GM23338 (cell line): ENCODE results near the gene DCDC1. TPM values are rescaled to one million over a fixed set of nuclear protein-coding genes. Genes with fewer than 3 reads are reported as not detected.
"Not testable (repeated sequence)": the region's sequence is repeated elsewhere in the genome, so short reads cannot be mapped to it uniquely, and the experiment has no call there.

Experiments used
- ATAC-seq: fragments of 200-7000 bp; cut with Tn5 transposase; 3 replicates; pipeline ENCODE4 v1.9.1; 2020
- DNase-seq: peaks from one replicate; pipeline ENCODE4 v3.0.0-alpha.2; 2015; ENCODE audit warnings: low spot score
- H2AFZ ChIP-seq: fragments of 200-600 bp; sonication (generic); 2 replicates; pipeline ENCODE4 v1.8.0; 2016; ENCODE audit warnings: antibody characterized with exemption, mild to moderate bottlenecking, moderate library complexity
- H3F3A ChIP-seq: fragments of 200-600 bp; sonication (generic); replicated peaks from 2 replicates; pipeline ENCODE4 v1.8.0; 2017; ENCODE audit warnings: antibody characterized with exemption, mixed run types, low read depth
- H3K27ac ChIP-seq: fragments of 200-600 bp; sonication (generic); 2 replicates; pipeline ENCODE4 v1.6.1; 2016; ENCODE audit warnings: low read depth
- H3K27me3 ChIP-seq: fragments of 200-600 bp; sonication (generic); 2 replicates; pipeline ENCODE4 v1.8.0; 2016; ENCODE audit warnings: mild to moderate bottlenecking, mixed run types, moderate library complexity; ENCODE audit not compliant: insufficient read depth
- H3K36me3 ChIP-seq: fragments of 200-600 bp; sonication (generic); 2 replicates; pipeline ENCODE4 v1.8.0; 2016; ENCODE audit warnings: mild to moderate bottlenecking; ENCODE audit not compliant: insufficient read depth
- H3K4me1 ChIP-seq: fragments of 200-600 bp; sonication (generic); 2 replicates; pipeline ENCODE4 v1.8.0; 2016; ENCODE audit warnings: mild to moderate bottlenecking, moderate library complexity; ENCODE audit not compliant: insufficient read depth
- H3K4me2 ChIP-seq: fragments of 200-600 bp; sonication (generic); 2 replicates; pipeline ENCODE4 v1.7.1; 2017; ENCODE audit warnings: mixed run types
- H3K4me3 ChIP-seq: fragments of 200-600 bp; sonication (generic); 2 replicates; pipeline ENCODE4 v1.6.1; 2016; ENCODE audit warnings: mixed run types
- H3K79me2 ChIP-seq: fragments of 200-600 bp; sonication (generic); replicated peaks from 2 replicates; pipeline ENCODE4 v1.8.0; 2017; ENCODE audit warnings: mild to moderate bottlenecking; ENCODE audit not compliant: insufficient read depth
- H3K9me2 ChIP-seq: fragments of 200-600 bp; sonication (generic); 2 replicates; pipeline ENCODE4 v1.8.0; 2017; ENCODE audit not compliant: insufficient read depth
- H4K20me1 ChIP-seq: fragments of 200-600 bp; sonication (generic); replicated peaks from 2 replicates; pipeline ENCODE4 v1.8.0; 2017; ENCODE audit warnings: mild to moderate bottlenecking; ENCODE audit not compliant: insufficient read depth
- H3K27ac Mint-ChIP-seq: 2 replicates; pipeline ENCODE4 v1.8.0; 2020; ENCODE audit warnings: inconsistent platforms, mild to moderate bottlenecking, moderate library complexity, mixed read lengths
- H3K27me3 Mint-ChIP-seq: 3 replicates; pipeline ENCODE4 v1.8.0; 2022; ENCODE audit warnings: low read depth, mild to moderate bottlenecking, moderate library complexity, mixed read lengths, inconsistent platforms; ENCODE audit not compliant: insufficient read depth, poor library complexity
- H3K36me3 Mint-ChIP-seq: 3 replicates; pipeline ENCODE4 v1.8.0; 2021; ENCODE audit warnings: low read depth, mild to moderate bottlenecking, inconsistent platforms, moderate library complexity, mixed read lengths
- H3K4me1 Mint-ChIP-seq: 3 replicates; pipeline ENCODE4 v1.8.0; 2020; ENCODE audit warnings: mild to moderate bottlenecking, inconsistent platforms, mixed read lengths
- H3K4me3 Mint-ChIP-seq: 3 replicates; pipeline ENCODE4 v1.8.0; 2021; ENCODE audit warnings: moderate library complexity, mild to moderate bottlenecking, inconsistent platforms, mixed read lengths
- H3K9me3 Mint-ChIP-seq: 3 replicates; pipeline ENCODE4 v1.8.0; 2020; ENCODE audit warnings: moderate library complexity, mild to moderate bottlenecking, inconsistent platforms, mixed read lengths
- CREB1 ChIP-seq: fragments of 250-450 bp; sonication (Bioruptor Pico); IDR thresholded peaks from 2 replicates; pipeline ENCODE4 v1.5.0; 2020; ENCODE audit warnings: low read depth, mild to moderate bottlenecking, moderate library complexity
- ETS1 ChIP-seq: IDR thresholded peaks from 2 replicates; pipeline ENCODE4 v1.6.1; 2016; ENCODE audit warnings: antibody characterized with exemption
- EZH2 ChIP-seq: fragments of 200-600 bp; sonication (generic); IDR thresholded peaks from one replicate; pipeline ENCODE4 v1.8.0; 2017; ENCODE audit warnings: antibody characterized with exemption, mild to moderate bottlenecking, low read depth; ENCODE audit not compliant: unreplicated experiment
- ZNF114 ChIP-seq: fragments of 250-450 bp; sonication (Bioruptor Pico); IDR thresholded peaks from 2 replicates; pipeline ENCODE4 v1.5.0; 2020; ENCODE audit warnings: mild to moderate bottlenecking, moderate library complexity
- polyA plus RNA-seq: library from polyadenylated mRNA; unstranded; fragments of >200 nt; fragmentation: Nextera tagmentation; extraction: Ambion mirVana; gene quantifications from 2 replicates; pipeline ENCODE4 v1.2.1, GENCODE V29; 2016
- total RNA-seq: library from RNA; depleted of rRNA; stranded (reverse); fragments of >200 nt; shearing (Covaris generic); gene quantifications from 2 replicates; pipeline ENCODE4 v1.2.3, GENCODE V29; 2014
- TF ChIP-seq, protein P1 (sequence below): IDR thresholded peaks from one replicate; pipeline ENCODE4 v1.6.1; 2018; ENCODE audit warnings: antibody characterized with exemption; ENCODE audit not compliant: unreplicated experiment
- TF ChIP-seq, protein P2 (sequence below): fragments of 250-450 bp; sonication (Bioruptor Pico); IDR thresholded peaks from 2 replicates; pipeline ENCODE4 v1.5.0; 2020; ENCODE audit warnings: mild to moderate bottlenecking, moderate library complexity

The DCDC1 gene
- total and polyA plus RNA-seq, 2 experiments from 2014 or later, result 0.56 to 0.58 TPM

DNA sequence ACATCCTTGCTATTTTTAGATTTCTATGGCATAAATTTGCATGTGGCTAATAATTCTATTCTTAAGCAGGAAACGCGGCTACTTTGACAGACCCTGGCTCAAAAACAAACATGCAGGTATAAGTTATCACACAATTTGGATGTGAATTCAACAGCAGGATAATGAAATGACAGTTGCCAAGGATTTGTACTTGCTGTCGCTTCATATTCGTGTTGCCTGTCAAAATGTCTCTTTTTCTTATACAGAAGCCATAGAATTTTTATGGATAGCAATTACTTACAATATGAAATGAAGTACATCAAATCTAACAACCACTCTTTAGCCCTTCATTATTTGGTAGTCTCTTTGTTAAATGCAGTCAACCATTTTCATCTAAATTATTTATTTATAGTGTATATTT, 46.4 kb downstream of the DCDC1 start (continued):
- TF ChIP-seq ETS1, result no peak
- TF ChIP-seq ZNF114 (CRISPR knock-in tag), result no peak

- H2AFZ ChIP-seq, result 0 out of 2 replicates have a peak overlapping the region, but pooled peaks have one; percentile 10
- not testable (repeated sequence) for H3K27ac ChIP-seq, H3K27me3 Mint-ChIP-seq, H3K4me1 ChIP-seq, H3K79me2 ChIP-seq, H3K4me2 ChIP-seq, H3K9me2 ChIP-seq, H3K36me3 Mint-ChIP-seq, H3K9me3 Mint-ChIP-seq, H3K36me3 ChIP-seq, H4K20me1 ChIP-seq, H3K4me3 Mint-ChIP-seq, H3K4me1 Mint-ChIP-seq, H3K27me3 ChIP-seq, DNase-seq, H3F3A ChIP-seq, H3K4me3 ChIP-seq, H3K27ac Mint-ChIP-seq, ATAC-seq
Observed at GRCh38 chr11:31321494-31321893, 48.0 kb downstream of the DCDC1 start.

DNA sequence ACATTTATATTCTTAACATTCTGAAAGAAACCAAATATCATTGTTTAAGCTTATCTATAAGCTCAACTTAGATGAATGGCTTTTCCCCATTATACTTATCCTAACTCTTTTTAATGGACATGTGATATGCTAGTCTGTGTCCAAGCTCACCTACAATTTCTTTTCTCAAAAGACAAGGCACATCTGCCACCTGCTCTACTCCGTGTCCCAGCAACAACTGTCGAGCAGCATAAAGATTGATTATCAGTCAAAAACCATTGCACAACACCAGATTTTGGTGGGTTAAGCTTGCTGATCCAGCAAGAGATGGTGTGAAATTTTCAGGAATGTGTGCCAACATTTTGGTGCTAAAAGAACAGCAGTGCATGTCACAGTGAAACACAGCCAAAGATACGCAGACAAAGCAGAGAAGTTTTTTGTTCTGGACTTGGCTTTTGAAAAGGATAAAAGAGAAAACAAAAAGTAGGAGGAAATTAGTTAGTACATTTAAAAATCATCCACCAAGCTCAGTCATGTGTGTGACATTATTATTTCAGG, 65.8 kb downstream of the DCDC1 start:
- ATAC-seq, result no peak
- Histone ChIP-seq H3K36me3 (no peaks in the 10 kb centered on the region), H3K9me2 (no peaks in the 10 kb centered on the region), H3K4me3 (no peak overlapping the region), H3K27ac (no peak overlapping the region), H4K20me1 (no peaks in the 10 kb centered on the region), H3K4me2 (no peak overlapping the region), H3F3A (no peaks in the 10 kb centered on the region), H3K4me1 (no peaks in the 10 kb centered on the region), H3K27me3 (no peaks in the 10 kb centered on the region), H3K79me2 (no peaks in the 10 kb centered on the region), H2AFZ (no peak overlapping the region)
- H3K9me3 Mint-ChIP-seq, result no peaks in the 10 kb centered on the region
- H3K27me3 Mint-ChIP-seq, result no peaks in the 10 kb centered on the region
- no peak overlapping the region for H3K4me3 Mint-ChIP-seq
- DNase-seq, result no peak
- H3K36me3 Mint-ChIP-seq, result no peaks in the 10 kb centered on the region
- H3K4me1 Mint-ChIP-seq, result peaks cover under 1% of the 10 kb centered on the region; the same call in 2 of the 3 replicates
- H3K27ac Mint-ChIP-seq, result no peak overlapping the region
- TF ChIP-seq, protein P1, sequence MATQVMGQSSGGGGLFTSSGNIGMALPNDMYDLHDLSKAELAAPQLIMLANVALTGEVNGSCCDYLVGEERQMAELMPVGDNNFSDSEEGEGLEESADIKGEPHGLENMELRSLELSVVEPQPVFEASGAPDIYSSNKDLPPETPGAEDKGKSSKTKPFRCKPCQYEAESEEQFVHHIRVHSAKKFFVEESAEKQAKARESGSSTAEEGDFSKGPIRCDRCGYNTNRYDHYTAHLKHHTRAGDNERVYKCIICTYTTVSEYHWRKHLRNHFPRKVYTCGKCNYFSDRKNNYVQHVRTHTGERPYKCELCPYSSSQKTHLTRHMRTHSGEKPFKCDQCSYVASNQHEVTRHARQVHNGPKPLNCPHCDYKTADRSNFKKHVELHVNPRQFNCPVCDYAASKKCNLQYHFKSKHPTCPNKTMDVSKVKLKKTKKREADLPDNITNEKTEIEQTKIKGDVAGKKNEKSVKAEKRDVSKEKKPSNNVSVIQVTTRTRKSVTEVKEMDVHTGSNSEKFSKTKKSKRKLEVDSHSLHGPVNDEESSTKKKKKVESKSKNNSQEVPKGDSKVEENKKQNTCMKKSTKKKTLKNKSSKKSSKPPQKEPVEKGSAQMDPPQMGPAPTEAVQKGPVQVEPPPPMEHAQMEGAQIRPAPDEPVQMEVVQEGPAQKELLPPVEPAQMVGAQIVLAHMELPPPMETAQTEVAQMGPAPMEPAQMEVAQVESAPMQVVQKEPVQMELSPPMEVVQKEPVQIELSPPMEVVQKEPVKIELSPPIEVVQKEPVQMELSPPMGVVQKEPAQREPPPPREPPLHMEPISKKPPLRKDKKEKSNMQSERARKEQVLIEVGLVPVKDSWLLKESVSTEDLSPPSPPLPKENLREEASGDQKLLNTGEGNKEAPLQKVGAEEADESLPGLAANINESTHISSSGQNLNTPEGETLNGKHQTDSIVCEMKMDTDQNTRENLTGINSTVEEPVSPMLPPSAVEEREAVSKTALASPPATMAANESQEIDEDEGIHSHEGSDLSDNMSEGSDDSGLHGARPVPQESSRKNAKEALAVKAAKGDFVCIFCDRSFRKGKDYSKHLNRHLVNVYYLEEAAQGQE, result no peak
- no peak for TF ChIP-seq ETS1
- TF ChIP-seq, protein P2, sequence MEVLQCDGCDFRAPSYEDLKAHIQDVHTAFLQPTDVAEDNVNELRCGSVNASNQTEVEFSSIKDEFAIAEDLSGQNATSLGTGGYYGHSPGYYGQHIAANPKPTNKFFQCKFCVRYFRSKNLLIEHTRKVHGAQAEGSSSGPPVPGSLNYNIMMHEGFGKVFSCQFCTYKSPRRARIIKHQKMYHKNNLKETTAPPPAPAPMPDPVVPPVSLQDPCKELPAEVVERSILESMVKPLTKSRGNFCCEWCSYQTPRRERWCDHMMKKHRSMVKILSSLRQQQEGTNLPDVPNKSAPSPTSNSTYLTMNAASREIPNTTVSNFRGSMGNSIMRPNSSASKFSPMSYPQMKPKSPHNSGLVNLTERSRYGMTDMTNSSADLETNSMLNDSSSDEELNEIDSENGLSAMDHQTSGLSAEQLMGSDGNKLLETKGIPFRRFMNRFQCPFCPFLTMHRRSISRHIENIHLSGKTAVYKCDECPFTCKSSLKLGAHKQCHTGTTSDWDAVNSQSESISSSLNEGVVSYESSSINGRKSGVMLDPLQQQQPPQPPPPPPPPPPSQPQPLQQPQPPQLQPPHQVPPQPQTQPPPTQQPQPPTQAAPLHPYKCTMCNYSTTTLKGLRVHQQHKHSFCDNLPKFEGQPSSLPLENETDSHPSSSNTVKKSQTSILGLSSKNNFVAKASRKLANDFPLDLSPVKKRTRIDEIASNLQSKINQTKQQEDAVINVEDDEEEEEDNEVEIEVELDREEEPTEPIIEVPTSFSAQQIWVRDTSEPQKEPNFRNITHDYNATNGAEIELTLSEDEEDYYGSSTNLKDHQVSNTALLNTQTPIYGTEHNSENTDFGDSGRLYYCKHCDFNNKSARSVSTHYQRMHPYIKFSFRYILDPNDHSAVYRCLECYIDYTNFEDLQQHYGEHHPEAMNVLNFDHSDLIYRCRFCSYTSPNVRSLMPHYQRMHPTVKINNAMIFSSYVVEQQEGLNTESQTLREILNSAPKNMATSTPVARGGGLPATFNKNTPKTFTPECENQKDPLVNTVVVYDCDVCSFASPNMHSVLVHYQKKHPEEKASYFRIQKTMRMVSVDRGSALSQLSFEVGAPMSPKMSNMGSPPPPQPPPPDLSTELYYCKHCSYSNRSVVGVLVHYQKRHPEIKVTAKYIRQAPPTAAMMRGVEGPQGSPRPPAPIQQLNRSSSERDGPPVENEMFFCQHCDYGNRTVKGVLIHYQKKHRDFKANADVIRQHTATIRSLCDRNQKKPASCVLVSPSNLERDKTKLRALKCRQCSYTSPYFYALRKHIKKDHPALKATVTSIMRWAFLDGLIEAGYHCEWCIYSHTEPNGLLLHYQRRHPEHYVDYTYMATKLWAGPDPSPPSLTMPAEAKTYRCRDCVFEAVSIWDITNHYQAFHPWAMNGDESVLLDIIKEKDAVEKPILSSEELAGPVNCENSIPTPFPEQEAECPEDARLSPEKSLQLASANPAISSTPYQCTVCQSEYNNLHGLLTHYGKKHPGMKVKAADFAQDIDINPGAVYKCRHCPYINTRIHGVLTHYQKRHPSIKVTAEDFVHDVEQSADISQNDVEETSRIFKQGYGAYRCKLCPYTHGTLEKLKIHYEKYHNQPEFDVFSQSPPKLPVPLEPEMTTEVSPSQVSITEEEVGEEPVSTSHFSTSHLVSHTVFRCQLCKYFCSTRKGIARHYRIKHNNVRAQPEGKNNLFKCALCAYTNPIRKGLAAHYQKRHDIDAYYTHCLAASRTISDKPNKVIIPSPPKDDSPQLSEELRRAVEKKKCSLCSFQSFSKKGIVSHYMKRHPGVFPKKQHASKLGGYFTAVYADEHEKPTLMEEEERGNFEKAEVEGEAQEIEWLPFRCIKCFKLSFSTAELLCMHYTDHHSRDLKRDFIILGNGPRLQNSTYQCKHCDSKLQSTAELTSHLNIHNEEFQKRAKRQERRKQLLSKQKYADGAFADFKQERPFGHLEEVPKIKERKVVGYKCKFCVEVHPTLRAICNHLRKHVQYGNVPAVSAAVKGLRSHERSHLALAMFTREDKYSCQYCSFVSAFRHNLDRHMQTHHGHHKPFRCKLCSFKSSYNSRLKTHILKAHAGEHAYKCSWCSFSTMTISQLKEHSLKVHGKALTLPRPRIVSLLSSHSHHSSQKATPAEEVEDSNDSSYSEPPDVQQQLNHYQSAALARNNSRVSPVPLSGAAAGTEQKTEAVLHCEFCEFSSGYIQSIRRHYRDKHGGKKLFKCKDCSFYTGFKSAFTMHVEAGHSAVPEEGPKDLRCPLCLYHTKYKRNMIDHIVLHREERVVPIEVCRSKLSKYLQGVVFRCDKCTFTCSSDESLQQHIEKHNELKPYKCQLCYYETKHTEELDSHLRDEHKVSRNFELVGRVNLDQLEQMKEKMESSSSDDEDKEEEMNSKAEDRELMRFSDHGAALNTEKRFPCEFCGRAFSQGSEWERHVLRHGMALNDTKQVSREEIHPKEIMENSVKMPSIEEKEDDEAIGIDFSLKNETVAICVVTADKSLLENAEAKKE (CRISPR knock-in tag), result no peak
- TF ChIP-seq EZH2, result no peak
- no peak for TF ChIP-seq CREB1 (CRISPR knock-in tag)
